ENCODE data around the gene TMEM120B.

Gene TMEM120B

GRCh38 chr12:121823101-121823726, 110.7 kb downstream of the TMEM120B start:
- no peak for DNase-seq

GRCh38 chr12:121823727-121824115, 111.2 kb downstream of the TMEM120B start:
- no peak for DNase-seq

GRCh38 chr12:121825041-121825523, 112.5 kb downstream of the TMEM120B start:
- no peak for DNase-seq

- DNase-seq: no peak
These were observed 114.0 kb downstream of the TMEM120B start for GRCh38 chr12:121826318-121827150.

- no peak for DNase-seq
These were observed 115.0 kb downstream of the TMEM120B start for GRCh38 chr12:121827351-121828099.

- DNase-seq: no peak
These were observed 115.8 kb downstream of the TMEM120B start for GRCh38 chr12:121828306-121828705.

- no peak for DNase-seq
These were observed 116.3 kb downstream of the TMEM120B start for GRCh38 chr12:121828826-121829225.

- DNase-seq: no peak
These were observed 116.8 kb downstream of the TMEM120B start for GRCh38 chr12:121829250-121829918.

- no peak for DNase-seq
These were observed 117.6 kb downstream of the TMEM120B start for GRCh38 chr12:121830134-121830533.

GRCh38 chr12:121830588-121831265, 118.2 kb downstream of the TMEM120B start:
- DNase-seq: no peak
